Neural crest cell (in vitro differentiated cells): ENCODE measurements around the gene KCNN4. TPM values are rescaled to one million over a fixed set of nuclear protein-coding genes. Genes with fewer than 3 reads are reported as not detected.

ENCODE experiments used
- DNase-seq: peaks from one replicate; pipeline ENCODE4 v3.0.0; 2021; ENCODE audit warnings: low read depth, mixed read lengths, low spot score
- H3K27ac Mint-ChIP-seq: one replicate; pipeline ENCODE4 v1.8.0; 2021; ENCODE audit warnings: mild to moderate bottlenecking, mixed read lengths; ENCODE audit not compliant: unreplicated experiment
- H3K27me3 Mint-ChIP-seq: 2 replicates; pipeline ENCODE4 v1.8.0; 2021; ENCODE audit warnings: low read depth, mild to moderate bottlenecking, mixed read lengths
- H3K36me3 Mint-ChIP-seq: 2 replicates; pipeline ENCODE4 v1.8.0; 2021; ENCODE audit warnings: low read depth, mild to moderate bottlenecking, mixed read lengths
- H3K4me1 Mint-ChIP-seq: 2 replicates; pipeline ENCODE4 v1.8.0; 2021; ENCODE audit warnings: mixed read lengths
- H3K4me3 Mint-ChIP-seq: one replicate; pipeline ENCODE4 v1.8.0; 2021; ENCODE audit warnings: mild to moderate bottlenecking, mixed read lengths
- H3K9me3 Mint-ChIP-seq: 2 replicates; pipeline ENCODE4 v1.8.0; 2021; ENCODE audit warnings: mixed read lengths
- total RNA-seq: library from RNA; stranded (reverse); gene quantifications from 2 replicates; pipeline ENCODE4 v1.2.1, GENCODE V29; 2021
- TF ChIP-seq, protein P1 (sequence below): fragments of 200-600 bp; sonication (generic); conservative IDR thresholded peaks from 2 replicates; pipeline ENCODE4 v1.5.0; 2021; ENCODE audit warnings: antibody characterized with exemption, mild to moderate bottlenecking

The KCNN4 gene
- total RNA-seq, 1 donor from 2014 or later = 2.8 TPM

DNA sequence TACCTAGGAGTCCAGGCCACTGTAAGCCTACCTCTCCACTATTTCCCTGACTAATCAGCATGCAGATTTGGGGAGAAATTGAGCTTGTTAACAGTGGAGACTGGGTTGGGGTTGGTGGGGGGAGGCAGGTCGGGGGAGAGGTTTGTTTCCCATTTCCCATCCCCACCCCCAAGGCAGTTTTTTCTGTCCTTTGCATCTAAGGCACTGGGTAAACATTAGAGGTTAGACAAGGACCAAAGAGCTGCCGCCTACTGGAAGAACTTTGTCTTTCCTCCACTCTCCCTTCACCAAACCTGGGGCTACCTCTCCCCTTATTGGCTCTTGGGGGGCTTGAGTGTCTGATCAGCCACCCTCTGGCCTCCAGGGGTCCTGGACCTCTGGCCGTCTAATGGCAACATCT is 953 bp downstream of the KCNN4 start:
- Mint-ChIP-seq H3K4me1 (peaks cover 69% of the 10 kb centered on the region), H3K27ac (no peak overlapping the region)
- no peak for DNase-seq

DNA sequence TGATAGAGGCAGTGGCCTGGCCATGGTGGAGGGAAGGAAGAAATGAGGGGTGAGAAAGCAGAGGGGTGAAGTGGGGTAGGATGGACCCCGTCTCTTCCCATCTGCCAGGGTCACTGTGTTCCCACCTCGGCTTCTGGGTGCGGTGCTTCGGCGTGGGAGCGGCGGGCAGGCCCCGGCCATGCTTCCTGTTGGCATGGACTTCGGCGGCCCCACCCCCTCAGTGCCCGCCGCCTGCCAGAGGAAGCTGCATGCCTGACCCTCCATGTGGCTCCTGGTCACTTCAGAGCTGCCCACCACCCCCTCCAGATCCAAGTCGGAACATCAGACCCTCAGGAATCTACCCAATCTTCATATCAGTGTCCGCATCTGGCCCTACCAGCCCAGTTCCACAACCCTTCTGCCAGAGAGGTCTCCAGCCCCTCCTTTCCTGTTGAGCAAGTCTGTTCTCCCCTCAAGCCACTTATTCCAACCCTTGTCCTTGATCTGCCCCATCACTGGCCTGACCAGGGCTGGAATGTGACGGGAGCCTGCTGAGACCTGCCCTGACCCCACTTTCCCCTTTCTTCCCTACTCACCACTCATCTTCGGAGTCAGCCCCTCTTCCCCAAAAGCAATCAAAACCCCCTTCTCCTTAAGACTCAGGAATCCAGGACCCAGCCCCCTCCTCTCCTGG is 1.5 kb downstream of the KCNN4 start:
- Mint-ChIP-seq H3K27me3 (peaks cover 34% of the 10 kb centered on the region), H3K36me3 (no peaks in the 10 kb centered on the region), H3K4me3 (no peak overlapping the region), H3K27ac (no peak overlapping the region), H3K4me1 (peaks cover 68% of the 10 kb centered on the region), H3K9me3 (no peaks in the 10 kb centered on the region)
- TF ChIP-seq, protein P1, sequence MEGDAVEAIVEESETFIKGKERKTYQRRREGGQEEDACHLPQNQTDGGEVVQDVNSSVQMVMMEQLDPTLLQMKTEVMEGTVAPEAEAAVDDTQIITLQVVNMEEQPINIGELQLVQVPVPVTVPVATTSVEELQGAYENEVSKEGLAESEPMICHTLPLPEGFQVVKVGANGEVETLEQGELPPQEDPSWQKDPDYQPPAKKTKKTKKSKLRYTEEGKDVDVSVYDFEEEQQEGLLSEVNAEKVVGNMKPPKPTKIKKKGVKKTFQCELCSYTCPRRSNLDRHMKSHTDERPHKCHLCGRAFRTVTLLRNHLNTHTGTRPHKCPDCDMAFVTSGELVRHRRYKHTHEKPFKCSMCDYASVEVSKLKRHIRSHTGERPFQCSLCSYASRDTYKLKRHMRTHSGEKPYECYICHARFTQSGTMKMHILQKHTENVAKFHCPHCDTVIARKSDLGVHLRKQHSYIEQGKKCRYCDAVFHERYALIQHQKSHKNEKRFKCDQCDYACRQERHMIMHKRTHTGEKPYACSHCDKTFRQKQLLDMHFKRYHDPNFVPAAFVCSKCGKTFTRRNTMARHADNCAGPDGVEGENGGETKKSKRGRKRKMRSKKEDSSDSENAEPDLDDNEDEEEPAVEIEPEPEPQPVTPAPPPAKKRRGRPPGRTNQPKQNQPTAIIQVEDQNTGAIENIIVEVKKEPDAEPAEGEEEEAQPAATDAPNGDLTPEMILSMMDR = no peak
- DNase-seq = no peak

More for the DNA sequence above, 953 bp downstream of the KCNN4 start:
- H3K4me3 Mint-ChIP-seq = no peak overlapping the region
- no peaks in the 10 kb centered on the region for H3K9me3 Mint-ChIP-seq
- no peaks in the 10 kb centered on the region for H3K36me3 Mint-ChIP-seq
- peaks cover 28% of the 10 kb centered on the region for H3K27me3 Mint-ChIP-seq
- TF ChIP-seq, protein P1 = no peak

DNA sequence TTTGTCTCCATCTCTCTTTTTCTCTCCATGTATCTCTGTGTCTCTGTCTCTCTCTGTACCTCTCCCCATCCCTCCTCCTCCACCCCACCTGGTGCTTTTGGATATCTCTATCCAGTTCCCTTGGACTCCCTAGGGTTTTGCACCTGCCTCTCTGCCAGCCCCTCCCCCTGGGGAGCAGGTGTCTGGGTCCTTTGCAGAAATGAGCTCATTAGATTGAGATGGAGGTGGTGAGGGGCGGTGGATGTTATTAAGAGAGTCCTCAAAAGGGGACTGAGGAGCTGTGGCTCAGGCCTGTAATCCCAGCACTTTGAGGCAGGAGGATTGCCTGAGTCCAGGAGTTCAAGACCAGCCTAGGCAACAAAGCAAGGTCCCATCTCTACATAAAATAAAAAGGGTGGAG is 2.1 kb downstream of the KCNN4 start:
- Mint-ChIP-seq H3K4me1 (peaks cover 63% of the 10 kb centered on the region), H3K4me3 (peak overlapping the region; percentile 25), H3K9me3 (no peaks in the 10 kb centered on the region), H3K36me3 (no peaks in the 10 kb centered on the region), H3K27me3 (peaks cover 39% of the 10 kb centered on the region), H3K27ac (peak overlapping the region; percentile 96)
- no peak for DNase-seq
- TF ChIP-seq, protein P1 = no peak

DNA sequence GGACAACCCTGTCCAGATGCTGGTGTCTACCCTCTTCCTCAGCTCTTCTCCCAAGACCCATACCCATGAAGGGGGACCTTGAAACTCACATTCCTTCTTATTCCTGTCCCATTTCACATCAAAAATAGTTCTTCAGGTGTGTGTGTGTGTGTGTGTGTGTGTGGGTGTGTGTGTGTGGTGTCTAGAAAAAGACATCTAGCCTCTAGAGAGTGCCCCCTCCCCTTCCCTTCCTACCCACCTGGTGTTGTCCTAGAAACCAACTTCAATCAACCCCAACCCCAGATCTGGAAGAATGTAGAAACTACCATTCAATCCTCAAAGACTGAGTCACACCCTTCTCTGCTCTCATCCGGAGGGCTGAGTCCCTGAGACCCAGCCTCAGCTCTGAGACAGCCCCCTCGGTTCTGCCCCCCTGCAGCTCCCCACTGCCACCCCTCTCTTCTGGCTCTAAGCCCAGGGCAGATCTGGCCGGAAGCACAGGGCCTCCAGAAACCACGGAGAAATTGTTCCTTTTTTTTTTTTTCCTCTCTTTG is 3.5 kb downstream of the KCNN4 start:
- Mint-ChIP-seq H3K9me3 (no peaks in the 10 kb centered on the region), H3K27ac (peak overlapping the region; percentile 96), H3K36me3 (no peaks in the 10 kb centered on the region), H3K4me1 (peaks cover 59% of the 10 kb centered on the region), H3K4me3 (peak overlapping the region; percentile 68), H3K27me3 (peaks cover 49% of the 10 kb centered on the region)
- DNase-seq = no peak
- TF ChIP-seq, protein P1 = no peak

DNA sequence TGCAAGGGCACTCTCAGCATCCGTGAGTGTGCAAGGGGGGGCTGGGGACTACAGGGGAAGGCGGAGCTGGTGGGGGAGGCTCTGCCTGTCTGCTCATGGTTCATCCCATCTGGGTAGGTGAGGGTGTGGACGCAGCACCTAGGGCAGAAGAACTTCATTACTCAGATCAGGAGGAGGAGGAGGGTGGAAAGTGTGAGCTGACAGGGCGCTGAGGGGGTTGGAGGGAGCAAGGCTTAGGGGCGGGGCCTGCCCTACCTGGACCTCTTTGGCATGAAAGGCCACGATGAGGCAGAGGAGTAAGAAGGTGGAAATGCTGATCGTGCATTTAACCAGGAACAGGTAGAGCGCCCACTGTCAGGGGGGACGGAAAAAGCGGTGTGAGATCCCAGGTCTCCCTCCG is 4.5 kb downstream of the KCNN4 start:
- Mint-ChIP-seq H3K36me3 (no peaks in the 10 kb centered on the region), H3K27me3 (peaks cover 54% of the 10 kb centered on the region), H3K9me3 (no peaks in the 10 kb centered on the region), H3K4me1 (peaks cover 53% of the 10 kb centered on the region), H3K4me3 (no peak overlapping the region), H3K27ac (no peak overlapping the region)
- TF ChIP-seq, protein P1 = no peak
- DNase-seq = no peak
